GM19397 (cell line): Measurements from ENCODE around the gene KCNQ2.

Experiments
- ATAC-seq: cut with Tn5 transposase; IDR thresholded peaks from one replicate; pipeline ENCODE4 v1.9.1; 2021; ENCODE audit warnings: mild to moderate bottlenecking, moderate library complexity; ENCODE audit not compliant: unreplicated experiment

Gene KCNQ2

DNA sequence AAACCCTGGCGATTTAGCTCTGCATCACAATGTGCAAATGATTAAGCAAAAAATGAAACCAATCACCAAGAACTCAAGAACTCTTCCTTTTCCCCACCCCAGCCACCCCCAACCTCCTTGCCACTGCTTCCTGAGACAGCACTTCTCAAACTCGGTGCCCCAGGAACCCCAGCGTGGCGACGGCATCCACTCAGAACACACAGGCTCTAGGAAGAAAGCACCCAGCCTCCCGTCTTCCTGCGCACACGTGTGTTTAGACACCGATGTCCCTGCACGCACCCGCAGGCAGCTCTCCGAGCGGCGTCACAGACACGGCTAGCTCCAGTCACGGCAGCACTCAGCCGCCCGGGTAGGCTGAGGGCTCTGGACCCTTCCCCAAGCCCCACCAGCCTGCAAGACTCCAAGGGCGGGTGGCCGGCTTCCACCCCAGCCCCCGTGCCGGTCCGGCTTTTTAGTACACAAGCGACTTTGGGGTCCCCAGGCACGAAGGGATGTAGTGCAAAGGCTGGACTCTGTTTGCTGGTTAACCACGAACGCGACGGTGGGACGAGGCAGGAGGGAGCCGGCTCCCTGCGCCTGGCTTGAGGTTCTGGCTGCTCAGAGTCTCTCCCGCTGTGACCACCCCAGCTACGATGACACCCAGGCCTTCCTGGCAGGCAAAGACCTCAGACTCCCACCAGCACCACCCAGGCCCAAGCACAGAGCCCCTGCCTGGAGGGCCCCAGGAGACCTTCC lies 51.9 kb downstream of the KCNQ2 start:
- ATAC-seq = no peak

DNA sequence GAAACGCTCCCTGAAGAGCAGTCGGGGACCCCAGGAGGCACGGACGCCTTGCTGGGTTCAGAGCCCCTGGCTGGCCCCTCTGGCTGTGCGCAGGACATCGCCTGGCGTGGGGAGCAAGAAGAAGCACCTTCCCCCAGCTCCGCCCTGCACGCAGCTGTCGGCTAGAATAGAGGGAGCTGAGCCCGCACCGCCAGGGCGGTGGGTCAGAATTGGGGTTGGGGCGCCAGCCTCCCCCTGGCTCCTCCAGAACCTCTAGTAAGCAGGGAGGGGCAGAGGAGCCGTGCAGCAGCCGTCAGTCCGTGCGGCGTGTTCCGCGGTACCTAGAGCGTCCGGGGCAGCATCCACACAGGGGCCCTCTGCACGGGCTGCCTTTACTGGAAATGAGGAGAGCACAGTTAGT lies 53.2 kb downstream of the KCNQ2 start:
- no peak for ATAC-seq

DNA sequence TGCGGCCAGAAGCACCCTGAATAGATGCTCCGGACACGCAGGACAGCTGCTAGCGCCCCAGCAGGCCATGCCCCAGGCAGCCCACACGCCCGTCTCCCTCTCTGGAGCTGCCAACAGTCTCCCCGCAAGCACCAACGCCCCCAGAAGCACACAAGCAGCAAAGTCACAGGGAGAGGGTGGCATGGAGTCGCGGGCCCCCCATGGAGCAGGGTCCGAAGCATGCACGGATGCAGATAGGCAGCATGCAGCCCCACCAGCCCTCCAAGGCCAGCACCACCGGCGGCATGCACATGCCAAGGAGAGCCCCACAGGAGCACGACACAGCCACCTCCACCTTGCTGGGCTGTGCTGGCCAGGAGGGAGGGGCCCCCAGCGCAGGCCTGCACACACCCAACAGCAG lies 53.8 kb downstream of the KCNQ2 start:
- no peak for ATAC-seq

DNA sequence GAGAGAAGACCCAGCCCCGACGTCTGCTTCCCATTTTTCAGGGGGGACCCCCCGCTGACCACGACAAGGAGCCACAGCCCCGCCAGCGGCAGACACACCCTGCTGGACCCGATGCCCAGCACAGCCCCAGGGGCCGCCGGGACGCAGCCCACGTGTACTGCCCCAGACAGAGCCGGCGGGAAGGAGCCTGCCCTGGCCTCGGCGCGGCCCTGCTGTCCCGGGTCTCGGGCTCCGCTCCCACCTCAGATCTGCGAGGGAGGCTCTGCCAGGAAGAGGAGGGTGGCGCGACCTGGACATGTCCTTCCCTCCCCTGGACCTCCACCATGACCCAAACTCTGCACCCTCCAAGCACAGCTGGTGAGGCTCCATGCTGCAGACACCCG lies 54.7 kb downstream of the KCNQ2 start:
- no peak for ATAC-seq

DNA sequence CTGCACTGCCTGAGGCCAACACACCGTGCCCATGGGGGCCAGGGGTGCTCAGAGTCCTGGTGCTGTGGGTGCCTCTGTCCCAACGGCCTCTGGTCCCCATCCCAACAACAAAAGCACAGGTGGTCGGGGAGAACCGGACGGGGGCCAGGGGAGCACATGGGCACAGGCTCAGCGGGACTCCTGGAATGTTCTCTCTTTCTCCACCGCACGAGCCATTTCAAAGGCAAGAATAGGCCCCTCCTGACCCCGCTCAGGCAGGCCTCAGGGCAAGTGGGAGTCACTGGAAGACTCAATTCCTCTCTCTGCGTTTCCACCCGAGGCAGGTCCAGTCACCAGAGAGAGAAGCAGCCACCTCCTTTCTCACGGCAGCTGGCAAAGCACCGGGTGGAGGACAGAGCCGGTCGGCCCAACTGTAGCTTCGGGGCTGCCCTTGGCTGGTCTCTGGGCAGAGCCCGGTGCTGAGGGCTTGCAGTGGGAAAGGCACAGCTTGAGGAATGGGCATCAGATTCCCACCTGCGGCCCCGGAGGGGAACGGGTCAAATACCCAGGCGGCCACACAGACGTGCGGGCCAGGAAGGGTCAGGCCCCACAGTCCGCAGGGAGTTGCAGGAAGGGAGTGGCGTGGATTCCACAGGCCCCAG lies 55.2 kb downstream of the KCNQ2 start:
- ATAC-seq = no peak

DNA sequence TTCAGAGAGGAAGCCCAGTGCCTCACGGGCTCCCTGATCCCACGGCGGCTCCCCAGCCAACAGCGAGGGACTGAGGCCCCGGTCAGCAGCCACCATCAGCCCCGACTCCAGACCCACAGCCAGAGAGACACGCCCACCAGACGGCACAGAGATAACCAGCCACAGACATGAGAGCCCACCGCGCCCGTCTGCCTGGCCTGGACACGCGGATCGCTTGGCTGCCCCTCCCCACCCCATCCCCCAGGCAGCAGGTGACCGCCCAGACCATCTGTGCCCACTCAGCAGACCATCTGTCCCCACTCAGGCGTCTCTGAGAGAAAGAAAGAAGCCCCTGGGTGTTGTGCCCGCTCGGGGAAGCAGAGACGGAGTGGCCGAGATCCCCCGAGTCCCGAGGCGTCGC lies 55.8 kb downstream of the KCNQ2 start:
- ATAC-seq = no peak

DNA sequence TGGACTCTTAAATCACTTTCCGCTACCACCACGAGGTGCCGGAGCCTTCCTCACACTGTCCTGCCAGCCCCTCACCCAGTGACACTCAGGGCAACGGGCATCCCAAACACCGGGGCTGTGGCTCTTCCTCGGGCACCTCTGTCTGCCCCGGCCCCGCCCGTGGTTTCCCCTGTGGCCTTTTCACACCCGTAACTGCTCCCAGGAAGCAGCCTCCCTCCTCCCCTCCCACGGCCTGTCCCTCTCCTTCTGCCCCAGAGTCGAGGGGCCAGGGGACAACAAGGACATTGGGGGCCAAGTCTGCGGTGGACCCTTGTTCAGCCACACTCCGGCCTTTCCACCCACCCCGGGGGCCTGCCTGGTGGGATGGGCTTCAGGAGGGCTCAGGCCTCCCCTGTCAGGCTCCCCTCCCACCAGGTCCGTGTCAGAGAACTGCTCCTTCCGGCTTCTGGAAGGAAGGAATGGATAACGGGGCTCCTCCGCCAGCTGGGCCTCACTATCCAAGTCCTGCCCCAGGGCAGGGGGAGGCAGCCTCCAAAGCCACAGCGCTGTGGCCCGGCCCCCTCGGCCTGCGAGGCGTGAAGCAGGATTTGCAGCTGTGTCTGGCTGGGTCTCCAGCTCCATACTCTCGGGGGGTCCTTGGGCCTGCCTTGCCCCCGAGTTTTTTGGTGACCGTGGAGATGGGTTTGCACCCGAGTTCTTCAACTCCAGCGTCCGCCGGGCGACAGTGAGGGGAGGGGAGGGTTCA lies 56.6 kb downstream of the KCNQ2 start:
- ATAC-seq = no peak

DNA sequence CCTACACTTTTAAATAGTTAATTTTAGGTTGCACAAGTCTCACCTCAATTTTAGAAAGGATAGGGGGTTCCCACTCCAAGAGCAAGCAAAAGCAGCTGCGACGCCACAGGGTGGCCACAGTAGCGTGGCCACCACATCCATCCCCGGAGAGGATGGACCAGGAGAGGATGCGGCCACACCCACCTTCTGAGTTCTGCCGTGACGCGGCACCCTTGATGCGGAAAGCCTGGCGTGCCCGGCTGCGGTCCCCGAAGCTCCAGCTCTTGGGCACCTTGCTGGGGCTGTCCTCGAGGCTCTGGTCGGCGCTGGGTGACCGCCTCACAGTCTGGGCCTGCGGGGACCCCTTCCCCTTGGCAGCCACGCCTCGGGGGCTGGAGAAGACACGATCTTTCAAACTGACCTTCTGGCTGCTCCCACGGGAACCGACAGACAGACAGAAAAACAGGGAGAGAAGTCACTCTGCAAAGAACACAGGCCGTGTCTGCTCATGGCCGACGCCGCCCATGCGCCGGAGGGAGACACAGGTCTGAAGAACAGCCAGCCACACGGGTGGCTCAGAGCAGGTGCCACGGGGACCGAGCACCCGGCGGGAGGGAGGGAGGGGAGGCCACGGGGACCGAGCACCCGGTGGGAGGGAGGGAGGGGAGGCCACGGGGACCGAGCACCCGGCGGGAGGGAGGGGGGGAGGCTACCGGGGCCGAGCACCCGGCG lies 57.6 kb downstream of the KCNQ2 start:
- no peak for ATAC-seq

DNA sequence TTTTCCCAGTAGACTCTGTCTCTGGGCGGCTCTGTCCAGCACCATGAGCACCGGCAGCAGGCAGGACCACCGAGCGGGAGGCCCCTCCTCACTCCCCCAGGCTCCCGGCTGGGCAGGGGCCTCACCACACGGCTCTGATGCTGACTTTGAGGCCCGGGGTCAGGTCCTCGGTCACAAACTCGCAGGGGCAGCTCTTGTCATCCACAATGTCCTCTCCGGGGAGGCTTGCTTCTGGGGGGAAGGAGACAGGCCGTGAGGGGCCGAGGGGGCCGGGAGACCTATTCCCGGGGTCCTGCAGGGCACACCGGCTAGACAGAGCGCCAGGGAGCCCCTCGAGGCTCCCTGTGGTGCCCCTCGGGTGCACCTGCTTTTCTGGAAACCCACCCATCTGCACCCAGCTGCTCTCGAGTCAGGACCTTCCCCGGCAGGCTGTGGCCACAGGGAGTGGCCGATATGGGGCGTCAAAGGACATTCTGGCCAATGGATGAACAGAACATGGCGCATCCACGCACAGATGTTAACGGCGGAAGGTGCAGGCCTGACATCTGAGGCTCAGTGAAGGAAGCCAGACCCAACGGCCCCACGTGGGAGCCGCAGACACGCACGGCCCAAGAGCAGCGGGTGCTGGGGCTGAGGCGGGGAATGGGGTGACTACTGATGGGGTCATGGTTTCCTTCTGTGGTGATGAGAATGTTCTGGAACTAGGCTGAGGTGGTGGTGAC lies 58.3 kb downstream of the KCNQ2 start:
- no peak for ATAC-seq

DNA sequence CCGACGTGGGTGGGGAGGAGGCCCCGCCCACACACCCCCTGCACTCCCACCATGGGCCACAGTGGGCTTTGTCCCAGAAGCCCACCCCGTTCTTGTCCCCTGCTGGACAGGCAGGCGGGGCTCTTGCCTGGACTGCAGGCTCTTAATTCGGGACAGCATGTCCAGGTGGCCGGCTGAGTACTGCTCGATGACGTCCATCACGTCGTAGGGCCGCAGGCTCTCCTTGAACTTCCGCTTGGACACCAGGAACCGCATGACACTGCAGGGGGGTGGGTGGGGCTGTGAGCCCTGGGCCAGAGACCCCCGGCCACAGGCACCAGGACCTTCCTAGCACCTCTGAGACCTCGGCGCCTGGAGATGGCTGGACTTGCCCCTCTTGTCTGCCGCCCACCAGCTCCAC lies 59.1 kb downstream of the KCNQ2 start:
- ATAC-seq = no peak

DNA sequence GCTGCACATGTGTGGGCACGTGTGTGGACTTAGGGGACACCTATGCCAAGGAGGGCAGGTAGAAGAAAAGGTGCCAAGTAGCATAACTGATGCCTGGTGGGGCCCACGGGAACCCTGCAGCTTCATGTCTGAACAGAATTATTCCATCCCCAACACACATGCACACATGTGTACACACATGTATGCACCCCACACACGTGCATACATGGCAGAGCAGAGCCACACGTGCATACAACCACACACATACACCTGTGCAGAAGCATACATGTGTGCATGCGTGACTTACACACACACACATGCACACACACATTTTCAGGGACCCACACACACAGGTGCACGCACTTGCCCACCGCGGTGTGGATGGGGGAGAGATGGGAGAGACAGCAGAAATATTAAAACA lies 59.6 kb downstream of the KCNQ2 start:
- ATAC-seq = no peak

DNA sequence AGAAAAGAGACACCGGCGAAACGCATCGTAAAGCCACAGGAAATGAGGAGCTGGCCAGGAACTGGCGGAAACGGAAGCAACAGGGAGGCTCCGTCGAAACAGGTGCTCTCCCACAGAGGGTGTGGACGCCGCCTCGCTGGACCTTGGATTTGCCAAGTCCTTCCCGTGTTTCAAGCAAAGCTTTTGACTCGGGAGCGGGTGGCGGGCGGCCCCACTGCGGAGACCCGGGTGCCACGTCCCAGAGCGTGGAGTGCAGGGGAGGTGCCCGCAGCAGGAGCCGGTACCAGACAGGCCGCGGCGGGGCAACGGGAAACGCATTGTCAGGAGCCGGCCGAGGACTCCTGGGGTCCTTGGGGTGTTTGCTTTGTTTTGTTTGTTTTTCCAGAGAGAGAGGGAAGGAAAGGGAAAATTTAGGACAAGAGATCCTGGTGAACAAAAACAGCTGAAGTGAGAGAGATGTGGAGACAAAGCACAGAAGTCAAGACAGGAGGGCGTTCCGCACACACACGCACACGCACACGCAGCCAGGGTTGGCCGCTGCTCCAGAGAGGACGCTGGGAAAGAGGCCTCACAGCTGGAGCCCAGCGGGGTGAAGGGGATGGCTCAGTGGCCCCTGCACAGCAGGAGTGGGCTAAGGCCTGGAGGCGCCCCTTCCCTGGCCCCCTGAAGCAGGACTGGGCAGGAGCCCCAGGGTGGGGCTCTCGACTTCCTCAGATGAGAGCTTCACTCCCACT lies 60.4 kb downstream of the KCNQ2 start:
- ATAC-seq = no peak

DNA sequence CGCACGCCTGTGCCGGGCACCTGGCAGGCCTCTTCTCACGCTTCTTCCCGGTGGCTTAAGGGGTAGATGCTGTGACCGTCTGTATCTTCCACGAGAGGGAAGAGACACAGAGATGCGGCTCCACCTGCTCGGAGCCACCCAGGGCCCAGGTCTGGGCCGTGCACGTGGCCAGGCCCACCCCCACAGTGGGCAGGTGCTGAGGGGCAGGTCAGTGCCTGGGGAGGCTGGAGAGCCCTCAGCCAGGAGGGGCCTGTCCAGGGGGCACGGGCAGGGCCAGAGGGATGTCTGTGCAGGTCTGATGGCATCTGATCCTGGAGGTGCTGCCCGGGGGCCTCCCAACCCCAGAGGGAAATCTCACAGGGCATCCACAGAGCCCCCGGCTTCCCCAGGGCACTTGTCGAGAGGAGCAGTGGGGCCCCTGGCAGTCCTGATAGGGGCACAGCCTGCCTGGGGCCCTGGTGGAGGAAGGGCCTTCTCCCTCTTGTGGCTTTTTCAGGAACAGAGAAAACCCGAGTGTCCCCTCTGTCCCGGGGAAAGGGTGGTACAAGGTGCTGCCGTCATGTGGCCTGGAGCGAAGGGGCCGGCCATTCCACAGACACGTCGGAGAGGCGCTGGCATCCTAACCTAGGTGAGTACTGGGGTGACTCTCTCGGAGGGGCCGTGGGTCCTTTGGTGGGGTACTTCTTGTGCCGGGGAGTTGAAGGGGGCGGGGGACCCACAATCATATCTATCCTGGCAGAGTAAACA lies 61.1 kb downstream of the KCNQ2 start:
- no peak for ATAC-seq

DNA sequence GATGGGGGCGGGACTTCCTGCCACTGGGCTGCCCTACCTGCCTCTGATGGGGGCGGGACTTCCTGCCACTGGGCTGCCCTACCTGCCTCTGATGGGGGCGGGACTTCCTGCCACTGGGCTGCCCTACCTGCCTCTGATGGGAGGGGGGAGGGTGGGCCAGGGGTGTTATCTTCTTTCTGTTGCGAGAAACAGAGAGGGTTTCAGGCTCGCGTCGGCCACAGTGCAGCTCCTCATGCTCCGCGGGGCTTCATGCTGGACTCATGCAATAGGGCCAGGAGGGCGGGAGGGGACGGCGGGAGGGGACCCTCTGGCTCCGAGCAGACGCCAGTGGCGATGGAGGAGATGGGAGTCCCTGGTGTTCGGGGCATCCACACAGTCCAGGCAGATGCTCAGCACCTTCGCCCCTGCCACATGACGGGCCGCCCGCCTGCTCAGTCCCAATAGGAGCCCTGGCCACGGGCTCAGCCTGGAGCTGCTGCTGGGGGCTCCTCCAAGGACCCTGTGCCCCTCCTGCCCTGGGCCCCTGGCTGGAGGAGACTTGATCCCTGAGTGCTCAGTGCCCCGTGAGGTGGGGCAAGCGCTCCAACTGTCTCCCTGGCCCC lies 62.5 kb downstream of the KCNQ2 start:
- ATAC-seq = no peak

DNA sequence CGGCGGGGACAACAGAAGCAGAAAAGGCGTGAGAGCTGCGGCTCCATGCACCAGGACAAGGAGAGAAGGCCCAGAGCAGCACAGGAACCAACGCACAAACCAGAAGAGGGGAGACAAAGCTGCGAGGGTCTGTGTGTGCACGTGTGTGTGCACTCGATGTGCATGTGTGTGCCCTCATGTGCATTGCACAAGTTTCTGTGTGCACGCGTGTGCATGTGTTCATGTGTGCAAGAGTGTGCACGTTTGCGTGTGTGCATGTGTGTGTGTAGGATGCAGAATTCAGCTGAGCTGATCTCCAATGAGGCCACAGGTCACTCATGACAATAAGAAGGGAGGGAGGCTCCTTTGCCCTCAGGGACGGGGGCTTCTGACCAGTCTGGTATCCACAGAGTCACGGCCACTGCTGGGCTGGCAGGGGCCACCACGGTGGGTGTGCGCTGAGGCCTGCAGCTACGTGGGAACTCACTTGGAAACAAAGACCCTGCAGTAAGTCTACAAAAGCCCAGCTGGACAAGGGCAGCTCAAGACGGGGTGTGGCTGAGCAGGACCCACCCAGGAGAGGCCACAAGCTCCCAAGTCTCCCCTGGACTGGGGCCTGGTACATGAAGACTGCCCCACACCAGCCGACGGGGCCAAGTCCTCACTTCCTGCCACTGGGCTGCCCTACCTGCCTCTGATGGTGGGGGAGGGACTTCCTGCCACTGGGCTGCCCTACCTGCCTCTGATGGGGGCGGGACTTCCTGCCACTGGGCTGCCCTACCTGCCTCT lies 63.2 kb downstream of the KCNQ2 start:
- no peak for ATAC-seq

DNA sequence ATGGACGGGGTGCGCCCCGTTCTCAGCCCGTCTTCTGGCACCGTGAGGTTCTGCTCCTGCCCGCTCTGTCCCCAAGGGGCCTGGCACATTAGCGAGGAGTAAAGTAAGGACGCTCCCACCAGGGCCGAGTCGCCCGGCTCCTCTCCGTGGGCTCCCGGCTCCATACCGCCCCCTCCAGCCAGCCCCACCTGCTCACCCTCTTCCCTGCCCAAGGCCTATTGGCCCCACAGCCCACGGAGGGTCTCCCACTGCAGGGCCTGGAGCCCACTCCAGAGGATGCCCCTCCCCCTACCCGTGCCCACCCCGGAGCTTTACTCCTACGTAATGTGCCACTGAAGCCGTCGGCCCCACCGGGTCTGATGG lies 63.8 kb downstream of the KCNQ2 start:
- no peak for ATAC-seq

DNA sequence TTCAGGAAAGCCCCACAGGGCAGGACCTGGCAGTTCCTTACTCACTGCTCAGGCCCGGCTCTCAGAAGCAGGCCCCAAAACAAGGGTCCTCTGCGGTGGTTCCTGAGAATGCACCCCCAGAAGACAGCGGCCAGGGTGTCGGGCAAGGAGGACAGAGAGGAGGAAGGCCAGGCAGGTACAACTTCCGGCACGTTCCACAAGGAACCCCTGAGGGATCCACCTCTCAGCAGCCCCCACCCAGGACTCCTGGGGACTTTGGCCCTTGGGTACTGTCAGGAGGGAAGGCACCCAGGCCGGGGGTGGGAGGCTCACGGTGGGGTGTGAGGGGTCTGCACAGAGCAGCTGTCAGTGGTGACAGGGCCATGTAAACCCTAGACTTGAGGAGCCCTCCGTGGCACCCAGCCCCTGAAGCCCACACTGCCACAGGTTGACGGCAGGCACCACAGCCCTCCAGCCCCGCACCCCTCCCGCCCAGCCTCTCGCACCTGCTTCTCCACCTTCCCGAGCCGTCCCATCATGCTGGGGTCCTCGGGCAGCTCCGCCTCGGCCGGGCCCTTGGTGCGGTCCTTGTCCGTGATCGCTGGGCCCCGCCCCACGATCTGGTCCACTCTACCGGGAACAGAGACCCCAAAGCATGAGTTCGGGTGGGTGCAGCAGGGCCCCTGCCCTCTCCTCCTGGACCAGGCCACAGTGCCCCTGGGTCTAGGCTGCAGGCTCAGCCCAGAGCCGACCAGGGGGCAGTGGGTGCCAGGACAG lies 64.3 kb downstream of the KCNQ2 start:
- ATAC-seq = no peak
